HG03064 (cell line): ENCODE data around the gene GRM7.
A peak's percentile ranks its signal among the peaks of the same experiment; 100 is the strongest.

ENCODE experiments used
- ATAC-seq: cut with Tn5 transposase; IDR thresholded peaks from one replicate; pipeline ENCODE4 v1.9.1; 2021; ENCODE audit warnings: low read depth; ENCODE audit not compliant: unreplicated experiment

The GRM7 gene

DNA sequence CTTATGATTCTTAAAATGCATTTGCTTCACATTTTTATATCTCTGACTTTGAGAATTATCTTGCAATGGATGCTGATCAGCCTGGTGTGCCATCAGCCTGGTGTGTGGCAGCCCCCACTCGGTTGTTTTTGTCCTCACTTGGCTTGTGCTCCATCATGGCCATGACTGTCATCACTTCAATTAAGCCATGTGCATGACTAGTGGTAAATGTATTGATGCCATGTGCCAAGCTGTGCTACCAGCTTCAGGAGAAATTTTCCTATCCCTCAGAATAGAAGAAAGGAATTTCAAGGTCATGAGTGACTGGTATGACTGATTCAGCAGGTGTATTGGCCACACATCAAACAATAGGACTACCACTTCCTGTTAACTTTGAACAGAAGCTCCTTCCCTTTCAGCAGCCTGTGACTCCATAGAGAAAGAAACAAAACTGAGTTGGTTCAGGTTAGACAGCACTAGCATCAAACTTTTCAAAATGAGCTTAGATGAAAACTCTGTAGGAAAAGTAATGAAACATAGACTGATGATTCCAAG is 251.7 kb downstream of the GRM7 start:
- no peak for ATAC-seq

- no peak for ATAC-seq
Measured at GRCh38 chr3:7144697-7145308, 283.9 kb downstream of the GRM7 start.

- no peak for ATAC-seq
Measured at GRCh38 chr3:7146529-7146928, 285.6 kb downstream of the GRM7 start.

- no peak for ATAC-seq
Measured at GRCh38 chr3:7158516-7158915, 297.6 kb downstream of the GRM7 start.

DNA sequence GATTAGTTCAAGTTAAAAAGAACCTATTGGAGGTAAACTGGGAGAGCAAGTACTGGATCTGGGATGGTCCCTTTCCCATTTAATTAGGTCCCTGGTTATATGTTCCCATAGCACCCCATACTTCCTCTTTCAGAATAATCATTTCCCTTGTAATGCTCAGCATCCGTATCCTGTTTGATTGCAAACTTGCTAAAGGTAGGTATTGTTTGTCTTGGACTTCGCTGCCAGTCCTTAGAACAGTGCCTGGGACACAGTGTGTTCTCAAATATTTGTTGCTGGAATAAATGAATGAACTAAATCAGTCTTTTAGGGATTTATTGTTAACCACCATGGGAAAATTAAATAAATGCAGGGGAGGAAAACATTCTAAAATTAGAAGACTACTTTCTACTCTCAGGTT is 299.8 kb downstream of the GRM7 start:
- ATAC-seq = no peak

DNA sequence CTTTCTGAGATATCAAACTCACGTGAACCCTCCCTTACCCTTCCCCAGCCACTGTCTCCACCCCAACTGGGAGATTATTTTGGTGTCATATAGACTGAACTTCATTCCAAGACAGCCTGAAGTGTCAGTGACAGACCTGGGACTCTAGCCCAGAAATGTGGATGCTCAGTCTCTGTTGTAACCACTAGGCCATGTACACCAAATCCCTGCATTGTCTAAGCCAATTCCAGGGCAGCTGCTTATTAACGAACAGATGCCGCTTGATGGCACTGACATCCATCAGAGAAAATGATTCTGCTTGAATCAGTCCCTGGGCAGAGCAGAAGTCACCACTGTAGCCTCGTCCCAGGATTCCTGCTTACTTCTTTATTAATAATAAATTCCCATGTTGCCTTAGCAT is 305.5 kb downstream of the GRM7 start:
- no peak for ATAC-seq

DNA sequence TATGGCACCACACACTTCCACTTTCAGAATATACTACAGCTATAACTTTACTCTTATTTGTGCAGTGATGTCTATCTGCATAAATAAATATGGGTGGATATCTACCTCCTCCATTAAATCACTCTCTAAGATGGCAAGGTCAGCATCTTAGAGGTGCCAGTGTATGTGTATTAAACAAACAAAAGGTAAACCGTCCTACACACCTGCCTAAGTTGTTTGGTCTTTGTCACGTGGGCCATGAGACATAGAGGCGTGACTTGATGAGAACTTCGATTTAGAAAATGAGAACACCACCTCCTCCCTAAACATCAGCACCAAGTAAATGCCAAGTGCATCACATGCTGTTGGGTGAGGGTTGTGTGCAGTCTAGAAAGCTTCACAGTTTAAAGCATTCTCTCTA is 310.6 kb downstream of the GRM7 start:
- ATAC-seq = no peak

GRCh38 chr3:7172996-7173395 is 312.1 kb downstream of the GRM7 start:
- ATAC-seq = no peak

- ATAC-seq = no peak
Measured at GRCh38 chr3:7188551-7188950, 327.6 kb downstream of the GRM7 start.

DNA sequence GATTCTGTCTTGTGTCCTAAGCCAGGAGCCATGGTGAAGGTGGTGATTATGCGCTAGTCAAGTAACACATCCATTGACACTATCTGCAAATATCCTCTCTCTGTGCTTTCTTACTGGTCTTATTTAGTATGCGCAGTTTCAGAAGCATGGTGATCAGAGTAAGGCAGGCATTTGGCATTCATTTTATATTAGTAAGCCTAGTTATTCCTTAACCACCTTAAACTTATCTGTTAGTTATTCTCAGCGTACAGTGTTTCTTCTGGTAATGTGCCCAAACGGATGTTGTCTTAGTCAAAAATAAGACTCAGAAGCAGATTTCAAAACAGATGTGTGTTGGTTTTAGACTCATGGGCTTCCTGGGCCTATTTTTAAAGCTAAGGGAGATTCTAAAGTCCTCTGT is 329.2 kb downstream of the GRM7 start:
- ATAC-seq = no peak

- ATAC-seq = no peak
Measured at GRCh38 chr3:7193269-7193668, 332.4 kb downstream of the GRM7 start.

DNA sequence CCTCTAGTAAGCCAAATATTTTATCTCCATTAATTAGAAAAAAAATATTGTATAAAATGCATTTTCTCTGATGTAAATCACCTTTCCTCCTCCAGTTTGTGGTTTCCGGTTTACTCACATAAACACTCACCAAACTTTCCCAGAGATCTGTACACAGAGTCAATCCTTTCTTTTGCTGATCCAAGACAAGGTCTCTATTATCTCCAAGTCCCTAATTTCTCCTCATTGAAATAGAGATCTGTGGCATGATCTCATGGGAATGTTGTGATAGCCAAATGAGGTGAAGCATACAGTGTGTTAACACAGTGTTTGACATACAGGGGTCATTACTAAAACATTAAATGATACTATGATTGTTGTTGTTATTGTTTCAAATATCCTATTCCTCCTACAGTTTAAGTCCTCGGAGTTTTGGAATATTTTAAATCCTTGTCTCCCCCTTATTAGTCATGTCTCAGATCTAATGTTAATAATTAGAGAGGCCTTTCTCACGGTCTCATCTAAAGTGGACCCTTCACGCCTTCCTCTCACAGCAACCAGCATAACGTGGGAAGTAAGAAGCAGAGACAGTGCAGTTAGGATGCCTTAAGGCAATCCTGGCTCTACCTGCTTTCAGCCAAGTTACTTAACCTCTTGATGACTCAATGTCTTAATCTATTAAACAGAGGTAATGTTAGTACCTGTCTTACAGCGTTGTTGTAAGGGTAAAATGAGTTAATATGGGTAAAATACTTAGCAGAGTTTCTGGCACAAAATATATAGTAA is 333.3 kb downstream of the GRM7 start:
- no peak for ATAC-seq

GRCh38 chr3:7195934-7196333 is 335.0 kb downstream of the GRM7 start:
- no peak for ATAC-seq

- no peak for ATAC-seq
Measured at GRCh38 chr3:7201784-7202183, 340.9 kb downstream of the GRM7 start.

DNA sequence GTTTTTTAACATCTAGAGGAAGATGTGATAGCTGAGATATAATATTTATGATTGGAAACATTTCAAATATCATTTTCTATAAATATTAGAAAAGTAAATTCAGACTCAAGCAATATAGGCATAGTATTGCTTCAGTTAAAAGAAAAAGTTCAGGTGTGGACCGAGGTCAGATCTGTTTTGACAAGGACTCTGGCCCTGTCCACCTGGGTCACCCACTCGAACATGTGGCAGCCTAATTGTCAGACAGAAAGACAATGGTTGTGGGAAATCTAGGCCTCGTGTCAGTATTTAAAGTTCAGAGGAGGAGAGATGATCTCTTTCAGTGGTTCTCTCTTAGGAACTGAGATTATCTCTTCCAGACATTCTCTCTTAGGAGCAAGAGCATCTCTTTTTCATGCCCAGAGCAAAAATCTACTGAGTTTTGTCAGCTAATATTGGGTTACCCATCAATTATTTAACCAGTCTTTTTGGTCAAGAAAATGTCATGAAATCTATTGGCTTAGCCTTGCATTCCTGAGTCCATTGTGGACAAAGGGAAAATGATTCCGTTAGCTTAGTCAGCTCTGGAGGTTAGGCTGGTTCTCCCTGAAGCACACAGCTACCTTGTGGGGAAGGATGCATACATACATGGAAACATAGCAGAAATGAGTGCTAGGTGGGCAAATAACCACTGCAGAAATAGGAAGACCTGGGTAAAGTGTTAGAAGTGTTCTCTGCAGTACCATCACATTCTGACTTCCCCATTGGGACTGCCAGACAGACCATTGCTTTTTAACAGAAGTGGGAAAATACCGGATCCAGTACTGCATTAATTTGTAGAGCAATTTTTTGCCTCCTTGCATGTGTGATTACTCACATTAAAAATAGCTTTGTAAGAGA is 343.3 kb downstream of the GRM7 start:
- peak; percentile 34 for ATAC-seq

- ATAC-seq = peak; percentile 32
Measured at GRCh38 chr3:7204848-7205156, 343.9 kb downstream of the GRM7 start.

DNA sequence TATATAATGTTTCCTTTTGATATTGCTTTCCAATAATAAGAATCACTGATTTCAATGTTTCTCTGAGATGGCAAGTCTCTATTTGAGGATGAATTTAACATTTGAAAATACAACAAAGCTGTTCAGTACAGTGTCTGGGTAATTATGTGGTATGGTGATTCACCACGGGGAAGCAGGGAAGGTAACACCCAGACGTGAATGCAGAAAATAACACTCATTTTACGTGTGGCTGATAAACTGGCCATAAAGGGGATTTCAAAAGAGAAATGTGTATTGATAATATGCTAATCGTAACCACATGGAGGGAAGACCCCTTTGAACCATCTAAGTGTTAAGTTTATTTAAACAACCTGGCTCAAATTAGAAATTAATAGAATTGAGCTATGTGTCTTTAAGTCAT is 344.6 kb downstream of the GRM7 start:
- ATAC-seq = peak; percentile 55

DNA sequence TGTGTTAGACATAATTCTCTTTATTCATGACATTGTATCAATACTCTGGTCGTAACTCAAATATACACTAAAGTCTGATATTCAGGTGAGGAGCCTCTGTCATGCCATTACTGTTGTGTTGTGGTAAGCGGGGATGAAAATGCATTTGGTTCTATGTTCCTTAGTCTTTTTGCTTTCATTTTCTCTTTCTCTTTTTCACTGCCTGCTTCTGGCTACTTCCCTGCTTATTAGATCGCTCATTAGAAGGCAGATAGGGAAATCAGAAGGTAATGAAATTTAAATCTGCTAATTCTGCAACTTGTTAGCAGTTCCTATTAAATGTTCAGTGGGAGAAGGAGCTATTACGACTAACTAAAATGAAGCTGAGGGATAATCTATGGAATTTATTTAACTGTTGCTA is 345.0 kb downstream of the GRM7 start:
- peak; percentile 77 for ATAC-seq

DNA sequence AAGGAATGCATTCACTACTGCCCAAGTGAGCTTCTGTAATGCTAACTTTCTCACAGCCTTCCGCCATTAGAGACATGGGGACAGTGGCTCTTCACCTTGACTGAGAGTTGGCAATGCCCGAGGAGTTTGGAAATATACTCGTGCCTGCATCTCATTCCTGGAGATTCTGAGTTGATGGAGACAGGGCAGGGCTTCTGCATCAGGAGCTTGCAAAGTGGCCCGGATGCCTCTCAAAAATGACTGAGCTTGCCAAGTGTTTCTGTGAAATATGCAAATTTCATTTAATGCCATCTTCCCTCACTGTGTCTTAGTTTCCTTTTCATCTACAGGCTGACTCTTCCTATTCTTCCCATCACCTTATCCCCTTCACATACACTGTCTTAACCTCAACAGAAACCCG is 346.2 kb downstream of the GRM7 start:
- no peak for ATAC-seq

DNA sequence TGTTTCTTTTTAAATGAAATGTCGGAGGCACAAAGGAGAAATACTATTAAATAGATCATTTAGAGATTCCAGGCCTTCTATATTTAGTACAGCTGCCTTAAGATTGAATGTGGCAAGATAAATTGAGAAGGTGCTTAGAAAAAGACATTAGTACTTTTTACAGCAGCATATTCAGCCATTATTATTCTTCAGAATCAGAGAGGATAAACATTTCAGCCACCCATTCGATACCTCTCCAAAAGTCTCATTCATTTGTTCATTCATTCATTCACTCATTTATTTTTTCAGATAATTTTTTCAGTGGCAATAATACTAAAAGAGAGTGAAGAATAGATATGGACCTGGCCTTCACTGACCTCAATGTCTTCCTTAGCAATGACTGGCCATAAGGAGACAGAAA is 347.0 kb downstream of the GRM7 start:
- ATAC-seq = no peak

DNA sequence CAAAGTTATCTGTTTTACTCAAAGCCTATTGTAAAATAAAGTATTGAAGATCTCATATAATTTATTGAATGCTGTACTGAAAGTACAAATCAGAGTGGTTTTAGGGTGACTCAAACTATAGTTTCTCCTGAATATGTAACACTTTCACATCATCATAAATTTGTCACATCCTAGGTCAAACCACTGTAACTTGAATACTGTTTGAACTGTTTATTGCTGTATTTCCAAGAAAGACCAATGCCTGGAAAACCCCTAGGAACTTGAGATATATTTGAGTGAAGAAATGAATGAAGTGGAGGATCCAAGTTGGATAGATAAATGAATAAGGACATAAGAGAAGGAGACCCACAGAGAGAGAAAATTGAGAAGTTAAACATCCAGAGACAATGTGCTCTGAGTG is 348.2 kb downstream of the GRM7 start:
- ATAC-seq = no peak
